SHP77 treated with DMSO at 0.1 percent for 48 hours (cell line): ENCODE results near the gene HTR1B.

Experiments used
- DNase-seq: peaks from one replicate; lab custom pipeline; 2025; lab: John Stamatoyannopoulos, UW

The HTR1B gene

GRCh38 chr6:77456531-77457248 is 6.6 kb downstream of the HTR1B start:
- DNase-seq, result no peak

GRCh38 chr6:77455271-77455670 is 8.0 kb downstream of the HTR1B start:
- no peak for DNase-seq

- no peak for DNase-seq
These were observed 8.9 kb downstream of the HTR1B start for GRCh38 chr6:77454386-77454785.

- DNase-seq, result no peak
These were observed 11.8 kb downstream of the HTR1B start for GRCh38 chr6:77451466-77451865.

GRCh38 chr6:77450924-77451323 is 12.4 kb downstream of the HTR1B start:
- no peak for DNase-seq

- no peak for DNase-seq
These were observed 14.7 kb downstream of the HTR1B start for GRCh38 chr6:77448546-77448945.

GRCh38 chr6:77447254-77447653 is 16.0 kb downstream of the HTR1B start:
- no peak for DNase-seq

GRCh38 chr6:77446249-77446648 is 17.0 kb downstream of the HTR1B start:
- no peak for DNase-seq

- DNase-seq, result no peak
These were observed 18.1 kb downstream of the HTR1B start for GRCh38 chr6:77445214-77445613.

- DNase-seq, result no peak
These were observed 22.9 kb downstream of the HTR1B start for GRCh38 chr6:77440206-77440976.

GRCh38 chr6:77433888-77434287 is 29.4 kb downstream of the HTR1B start:
- no peak for DNase-seq

- DNase-seq, result no peak
These were observed 32.8 kb downstream of the HTR1B start for GRCh38 chr6:77430504-77430903.

- DNase-seq, result no peak
These were observed 37.6 kb downstream of the HTR1B start for GRCh38 chr6:77425671-77426070.

- no peak for DNase-seq
These were observed 38.1 kb downstream of the HTR1B start for GRCh38 chr6:77425216-77425615.

GRCh38 chr6:77424761-77425160 is 38.5 kb downstream of the HTR1B start:
- no peak for DNase-seq

GRCh38 chr6:77416839-77417238 is 46.5 kb downstream of the HTR1B start:
- no peak for DNase-seq

GRCh38 chr6:77415706-77416105 is 47.6 kb downstream of the HTR1B start:
- DNase-seq, result no peak
